HEK293 (cell line): Measurements from ENCODE around the gene RABAC1.

Experiments
- CTCF ChIA-PET: fragments of 350-600 bp; formaldehyde crosslinking; extraction: SDS; loops from one replicate; lab custom pipeline; 2021; ENCODE audit warnings: antibody characterized with exemption; lab: Yijun Ruan, JAX
- POLR2A ChIA-PET: fragments of 300-600 bp; formaldehyde crosslinking; extraction: SDS; loops from one replicate; lab custom pipeline; 2020; ENCODE audit warnings: antibody characterized with exemption, inconsistent platforms; lab: Yijun Ruan, JAX
- H3K27ac ChIP-seq: fragments of 200-500 bp; sonication (Bioruptor generic); 2 replicates; pipeline ENCODE4 v1.5.1; 2014; ENCODE audit warnings: low read depth, low read length, control low read depth, inconsistent platforms; ENCODE audit errors: extremely low read depth
- H3K36me3 ChIP-seq, 2 experiments: fragments of 200-500 bp in 1 of 2; sonication (Bioruptor generic) in 1 of 2; 1 replicate in 1 of 2; 2 replicates in 1 of 2; pipeline ENCODE4 v1.5.1; 2014 to 2017; ENCODE audit warnings: inconsistent platforms in 2 of 2, low read length in 2 of 2; ENCODE audit not compliant: control insufficient read depth in 2 of 2, insufficient read depth in 1 of 2
- H3K4me1 ChIP-seq: fragments of 200-500 bp; sonication (Bioruptor generic); 2 replicates; pipeline ENCODE4 v1.5.1; 2014; ENCODE audit warnings: mild to moderate bottlenecking, low read length, inconsistent platforms; ENCODE audit not compliant: control insufficient read depth, insufficient read depth
- H3K4me3 ChIP-seq: 2 replicates; pipeline ENCODE4 v1.5.1; 2011; ENCODE audit warnings: low read depth, mild to moderate bottlenecking, control low read depth, low read length, moderate library complexity
- H3K9me3 ChIP-seq: fragments of 200-500 bp; sonication (Bioruptor generic); 2 replicates; pipeline ENCODE4 v1.5.1; 2014; ENCODE audit warnings: low read depth, low read length, inconsistent platforms; ENCODE audit not compliant: control insufficient read depth, insufficient read depth
- GLIS1 ChIP-seq: fragments of 450-650 bp; formaldehyde crosslinking; IDR thresholded peaks from 2 replicates; pipeline ENCODE4 v1.5.1; 2016; ENCODE audit warnings: missing biosample characterization, missing genetic modification characterization
- GLIS2 ChIP-seq: fragments of 450-650 bp; formaldehyde crosslinking; IDR thresholded peaks from 2 replicates; pipeline ENCODE4 v1.5.1; 2016; ENCODE audit warnings: missing biosample characterization, missing genetic modification characterization
- KLF1 ChIP-seq: fragments of 450-650 bp; formaldehyde crosslinking; IDR thresholded peaks from 2 replicates; pipeline ENCODE4 v1.5.1; 2016; ENCODE audit warnings: missing biosample characterization, missing genetic modification characterization
- KLF10 ChIP-seq: fragments of 450-650 bp; IDR thresholded peaks from 2 replicates; pipeline ENCODE4 v1.5.1; 2018; ENCODE audit warnings: missing biosample characterization, mild to moderate bottlenecking, missing genetic modification characterization
- KLF16 ChIP-seq: fragments of 450-650 bp; formaldehyde crosslinking; IDR thresholded peaks from 2 replicates; pipeline ENCODE4 v1.5.1; 2017; ENCODE audit warnings: missing biosample characterization, missing genetic modification characterization
- KLF8 ChIP-seq: fragments of 450-650 bp; formaldehyde crosslinking; IDR thresholded peaks from 2 replicates; pipeline ENCODE4 v1.5.1; 2016; ENCODE audit warnings: missing biosample characterization, missing genetic modification characterization
- PATZ1 ChIP-seq: fragments of 450-650 bp; formaldehyde crosslinking; IDR thresholded peaks from 2 replicates; pipeline ENCODE4 v1.5.1; 2016; ENCODE audit warnings: missing biosample characterization, missing genetic modification characterization
- SCRT2 ChIP-seq: fragments of 450-650 bp; formaldehyde crosslinking; IDR thresholded peaks from 2 replicates; pipeline ENCODE4 v1.5.1; 2016; ENCODE audit warnings: missing biosample characterization, missing genetic modification characterization
- ZBTB10 ChIP-seq: fragments of 450-650 bp; formaldehyde crosslinking; IDR thresholded peaks from 2 replicates; pipeline ENCODE4 v1.5.1; 2016; ENCODE audit warnings: missing biosample characterization, missing genetic modification characterization
- ZBTB17 ChIP-seq: fragments of 450-650 bp; formaldehyde crosslinking; IDR thresholded peaks from 2 replicates; pipeline ENCODE4 v1.5.1; 2016; ENCODE audit warnings: missing biosample characterization, missing genetic modification characterization
- ZBTB20 ChIP-seq: fragments of 450-650 bp; formaldehyde crosslinking; IDR thresholded peaks from 2 replicates; pipeline ENCODE4 v1.5.1; 2016; ENCODE audit warnings: missing biosample characterization, missing genetic modification characterization
- ZFP41 ChIP-seq: fragments of 450-650 bp; formaldehyde crosslinking; IDR thresholded peaks from 2 replicates; pipeline ENCODE4 v1.5.1; 2016; ENCODE audit warnings: missing biosample characterization, missing genetic modification characterization, borderline replicate concordance
- ZNF133 ChIP-seq: fragments of 450-650 bp; formaldehyde crosslinking; IDR thresholded peaks from 2 replicates; pipeline ENCODE4 v1.5.1; 2016; ENCODE audit warnings: missing biosample characterization, missing genetic modification characterization
- ZNF311 ChIP-seq: fragments of 450-650 bp; formaldehyde crosslinking; IDR thresholded peaks from 2 replicates; pipeline ENCODE4 v1.5.1; 2017; ENCODE audit warnings: missing biosample characterization, missing genetic modification characterization, borderline replicate concordance
- ZNF335 ChIP-seq: fragments of 450-650 bp; formaldehyde crosslinking; conservative IDR thresholded peaks from 2 replicates; pipeline ENCODE4 v1.5.1; 2016; ENCODE audit warnings: missing biosample characterization, missing genetic modification characterization
- ZNF394 ChIP-seq: fragments of 450-650 bp; formaldehyde crosslinking; IDR thresholded peaks from 2 replicates; pipeline ENCODE4 v1.5.1; 2016; ENCODE audit warnings: missing biosample characterization, missing genetic modification characterization, mild to moderate bottlenecking, moderate library complexity, borderline replicate concordance
- ZNF473 ChIP-seq: fragments of 450-650 bp; formaldehyde crosslinking; IDR thresholded peaks from 2 replicates; pipeline ENCODE4 v1.5.1; 2017; ENCODE audit warnings: missing biosample characterization, missing genetic modification characterization
- ZNF521 ChIP-seq: fragments of 450-650 bp; formaldehyde crosslinking; IDR thresholded peaks from 2 replicates; pipeline ENCODE4 v1.5.1; 2017; ENCODE audit warnings: missing biosample characterization, mild to moderate bottlenecking, missing genetic modification characterization
- ZNF580 ChIP-seq: fragments of 450-650 bp; formaldehyde crosslinking; IDR thresholded peaks from 2 replicates; pipeline ENCODE4 v1.5.1; 2016; ENCODE audit warnings: missing biosample characterization, missing genetic modification characterization
- ZNF600 ChIP-seq: fragments of 450-650 bp; formaldehyde crosslinking; IDR thresholded peaks from 2 replicates; pipeline ENCODE4 v1.5.1; 2016; ENCODE audit warnings: missing biosample characterization, missing genetic modification characterization
- ZNF639 ChIP-seq: fragments of 450-650 bp; formaldehyde crosslinking; IDR thresholded peaks from 2 replicates; pipeline ENCODE4 v1.5.1; 2016; ENCODE audit warnings: missing biosample characterization, missing genetic modification characterization
- ZNF777 ChIP-seq: fragments of 450-650 bp; formaldehyde crosslinking; IDR thresholded peaks from 2 replicates; pipeline ENCODE4 v1.5.1; 2017; ENCODE audit warnings: missing biosample characterization, missing genetic modification characterization, borderline replicate concordance
- ZNF792 ChIP-seq: fragments of 450-650 bp; formaldehyde crosslinking; IDR thresholded peaks from 2 replicates; pipeline ENCODE4 v1.5.1; 2016; ENCODE audit warnings: missing biosample characterization, missing genetic modification characterization
- ZSCAN16 ChIP-seq: fragments of 450-650 bp; formaldehyde crosslinking; IDR thresholded peaks from 2 replicates; pipeline ENCODE4 v1.5.1; 2016; ENCODE audit warnings: missing biosample characterization, missing genetic modification characterization

RABAC1 gene

GRCh38 chr19:41936416-41936850 lies 22.7 kb downstream of the RABAC1 start:
- ChIA-PET CTCF (interaction anchor here (0.6 to 1.9 kb wide), 10 partner anchors 12 to 485 kb away, joined by 3 to 18 read pairs (median 3); partner anchors contain the start of gene RABAC1), POLR2A (interaction anchor here (1.2 to 1.9 kb wide), 3 partner anchors 53 to 76 kb away, joined by 4 to 8 read pairs (median 7); partner anchors contain the start of gene RPS19)
- TF ChIP-seq ZNF792 (tag by site-specific recombination) = no peak
- TF ChIP-seq ZNF600 (tag by site-specific recombination) = peak; percentile 88
- TF ChIP-seq ZBTB10 (tag by site-specific recombination) = peak; percentile 4; the same call in 1 of the 2 replicates
- TF ChIP-seq ZBTB20 (tag by site-specific recombination) = 0 out of 2 replicates have a peak, but pooled peaks have one; percentile 17
- TF ChIP-seq ZBTB17 (tag by site-specific recombination) = peak; percentile 50
- TF ChIP-seq ZNF580 (tag by site-specific recombination) = no peak
- TF ChIP-seq ZSCAN16 (tag by site-specific recombination) = no peak
- TF ChIP-seq ZNF335 = peak; percentile 63
- TF ChIP-seq ZNF473 (tag by site-specific recombination) = no peak
- peak; percentile 21; the same call in 1 of the 2 replicates for TF ChIP-seq KLF1 (tag by site-specific recombination)
- TF ChIP-seq ZNF311 (tag by site-specific recombination) = 0 out of 2 replicates have a peak, but pooled peaks have one; percentile 61
- TF ChIP-seq KLF10 (tag by site-specific recombination) = no peak
- 0 out of 2 replicates have a peak, but pooled peaks have one; percentile 49 for TF ChIP-seq ZNF521 (tag by site-specific recombination)
- Histone ChIP-seq H3K27ac (no peak overlapping the region), H3K4me1 (peaks cover 3% of the 10 kb centered on the region), H3K36me3 (no peaks in the 10 kb centered on the region), H3K4me3 (no peak overlapping the region), H3K9me3 (no peaks in the 10 kb centered on the region)

- POLR2A ChIA-PET = interaction anchor here (1.9 kb wide), 1 partner anchor 63 kb away, joined by 7 read pairs; no protein-coding TSS in a partner anchor
- H3K4me3 ChIP-seq = no peak overlapping the region
- CTCF ChIA-PET = interaction anchor here (0.6 to 3.5 kb wide), 10 partner anchors 10 to 226 kb away, joined by 3 to 22 read pairs (median 4); partner anchors contain the start of gene RABAC1
- H3K36me3 ChIP-seq = no peaks in the 10 kb centered on the region
- no peaks in the 10 kb centered on the region for H3K9me3 ChIP-seq
- H3K4me1 ChIP-seq = peaks cover 3% of the 10 kb centered on the region
- no peak overlapping the region for H3K27ac ChIP-seq
- no peak for TF ChIP-seq ZNF777 (tag by site-specific recombination)
- TF ChIP-seq PATZ1 (tag by site-specific recombination) = peak; percentile 52; the same call in 1 of the 2 replicates
- peak; percentile 91 for TF ChIP-seq SCRT2 (tag by site-specific recombination)
- no peak for TF ChIP-seq ZNF639 (tag by site-specific recombination)
- TF ChIP-seq KLF16 = 0 out of 2 replicates have a peak, but pooled peaks have one; percentile 12
- no peak for TF ChIP-seq ZFP41 (tag by site-specific recombination)
- no peak for TF ChIP-seq ZNF133 (tag by site-specific recombination)
- no peak for TF ChIP-seq ZNF394 (tag by site-specific recombination)
- TF ChIP-seq KLF1 (tag by site-specific recombination) = peak; percentile 91
- 0 out of 2 replicates have a peak, but pooled peaks have one; percentile 11 for TF ChIP-seq KLF8 (tag by site-specific recombination)
- peak; percentile 20; the same call in 1 of the 2 replicates for TF ChIP-seq GLIS2 (tag by site-specific recombination)
- 0 out of 2 replicates have a peak, but pooled peaks have one; percentile 55 for TF ChIP-seq ZBTB10 (tag by site-specific recombination)
- peak; percentile 73 for TF ChIP-seq GLIS1 (tag by site-specific recombination)
Measured at GRCh38 chr19:41935760-41936415, 23.2 kb downstream of the RABAC1 start.
